Lower lobe of right lung (tissue), 2 donors: ENCODE measurements around the gene FARP2. TPM values are rescaled to one million over a fixed set of nuclear protein-coding genes. Genes with fewer than 3 reads are reported as not detected.

Experiments used
- ATAC-seq, 2 donors: fragments of 200-7000 bp; cut with Tn5 transposase; one replicate each; pipeline ENCODE4 v1.9.1; 2020 to 2022; ENCODE audit warnings: mild to moderate bottlenecking in 2 of 2, moderate library complexity in 2 of 2
- DNase-seq: peaks from one replicate; pipeline ENCODE4 v3.0.0-alpha.2; 2020
- H3K27ac ChIP-seq: fragments of 200-600 bp; one replicate; pipeline ENCODE4 v1.8.0; 2022
- H3K27me3 ChIP-seq: fragments of 200-600 bp; one replicate; pipeline ENCODE4 v1.8.0; 2022; ENCODE audit warnings: low read depth
- H3K36me3 ChIP-seq: fragments of 200-600 bp; one replicate; pipeline ENCODE4 v1.8.0; 2022; ENCODE audit warnings: mild to moderate bottlenecking
- H3K4me1 ChIP-seq: fragments of 200-600 bp; one replicate; pipeline ENCODE4 v1.8.0; 2022
- H3K4me3 ChIP-seq: fragments of 200-600 bp; one replicate; pipeline ENCODE4 v1.8.0; 2022; ENCODE audit warnings: mild to moderate bottlenecking
- H3K9me3 ChIP-seq: fragments of 200-600 bp; one replicate; pipeline ENCODE4 v1.8.0; 2022
- CTCF ChIP-seq: fragments of 200-600 bp; IDR thresholded peaks from one replicate; pipeline ENCODE4 v1.8.0; 2022; ENCODE audit warnings: antibody characterized with exemption, mild to moderate bottlenecking
- intact Hi-C: fragments of 100-400 bp; cut with DNase I; formaldehyde crosslinking; loops from one replicate; pipeline ENCODE4 v1.11.0; 2022
- total RNA-seq: library from RNA; stranded (reverse); fragmentation: NEBNext Ultra II Directional; extraction: Animal tissue kit (Norgen Biotek cat#: 25700); gene quantifications from one replicate; pipeline ENCODE4 v1.2.1, GENCODE V29; 2021
- donor health status: DM: no; HTN: yes; CAD: no; lungs with severe emphysema.

Gene FARP2
- total RNA-seq, 1 donor from 2014 or later, result 42.4 TPM

GRCh38 chr2:241465543-241465942, 109.5 kb downstream of the FARP2 start:
- Histone ChIP-seq H3K9me3 (no peaks in the 10 kb centered on the region), H3K27ac (no peak overlapping the region), H3K27me3 (no peaks in the 10 kb centered on the region), H3K36me3 (peaks cover 30% of the 10 kb centered on the region), H3K4me3 (no peak overlapping the region), H3K4me1 (no peaks in the 10 kb centered on the region)
- no peak for ATAC-seq
- no peak for DNase-seq
- TF ChIP-seq CTCF, result no peak
- intact Hi-C loops, result no loop called here

GRCh38 chr2:241466230-241466629, 110.1 kb downstream of the FARP2 start:
- no peak for TF ChIP-seq CTCF
- Histone ChIP-seq H3K4me1 (no peaks in the 10 kb centered on the region), H3K27me3 (no peaks in the 10 kb centered on the region), H3K27ac (no peak overlapping the region), H3K9me3 (no peaks in the 10 kb centered on the region), H3K36me3 (peaks cover 30% of the 10 kb centered on the region), H3K4me3 (no peak overlapping the region)
- ATAC-seq (no peak), DNase-seq (no peak)
- intact Hi-C loops, result no loop called here

GRCh38 chr2:241467777-241468475, 111.8 kb downstream of the FARP2 start:
- TF ChIP-seq CTCF, result no peak
- Histone ChIP-seq H3K9me3 (no peaks in the 10 kb centered on the region), H3K27ac (no peak overlapping the region), H3K4me1 (no peaks in the 10 kb centered on the region), H3K36me3 (peaks cover 23% of the 10 kb centered on the region), H3K4me3 (no peak overlapping the region), H3K27me3 (no peaks in the 10 kb centered on the region)
- ATAC-seq, result no peak
- intact Hi-C loops, result no loop called here
- no peak for DNase-seq

- Histone ChIP-seq H3K36me3 (peaks cover 18% of the 10 kb centered on the region), H3K27ac (no peak overlapping the region), H3K4me3 (no peak overlapping the region), H3K4me1 (no peaks in the 10 kb centered on the region), H3K27me3 (no peaks in the 10 kb centered on the region), H3K9me3 (no peaks in the 10 kb centered on the region)
- no peak for ATAC-seq
- DNase-seq, result no peak
- intact Hi-C loops, result no loop called here
- TF ChIP-seq CTCF, result no peak
Observed at GRCh38 chr2:241468476-241468781, 112.3 kb downstream of the FARP2 start.

- Histone ChIP-seq H3K27me3 (no peaks in the 10 kb centered on the region), H3K27ac (no peak overlapping the region), H3K9me3 (no peaks in the 10 kb centered on the region), H3K4me1 (no peaks in the 10 kb centered on the region), H3K4me3 (no peak overlapping the region), H3K36me3 (peaks cover 13% of the 10 kb centered on the region)
- intact Hi-C loops, result no loop called here
- ATAC-seq, result no peak
- no peak for DNase-seq
- TF ChIP-seq CTCF, result no peak
Observed at GRCh38 chr2:241469746-241470145, 113.7 kb downstream of the FARP2 start.

- TF ChIP-seq CTCF, result no peak
- H3K27me3 ChIP-seq, result no peaks in the 10 kb centered on the region
- H3K4me3 ChIP-seq, result no peak overlapping the region
- no peaks in the 10 kb centered on the region for H3K4me1 ChIP-seq
- H3K36me3 ChIP-seq, result peaks cover 25% of the 10 kb centered on the region
- no peaks in the 10 kb centered on the region for H3K9me3 ChIP-seq
- no peak overlapping the region for H3K27ac ChIP-seq
- ATAC-seq, result no peak
- intact Hi-C loops, result no loop called here
- DNase-seq, result no peak
Observed at GRCh38 chr2:241473399-241473798, 117.3 kb downstream of the FARP2 start.
